HepG2 (cell line): ENCODE data around the gene PSMB9. TPM values are rescaled to one million over a fixed set of nuclear protein-coding genes. Genes with fewer than 3 reads are reported as not detected.
A peak's percentile ranks its signal among the peaks of the same experiment; 100 is the strongest.
"Not testable (repeated sequence)": the region's sequence is repeated elsewhere in the genome, so short reads cannot be mapped to it uniquely, and the experiment has no call there.

Experiments used
- ATAC-seq: fragments of 200-7000 bp; cut with Tn5 transposase; 3 replicates; pipeline ENCODE4 v1.9.1; 2020; ENCODE audit warnings: mild to moderate bottlenecking, moderate library complexity
- BruUV-seq: library from RNA; stranded (reverse); fragments of 400-500 nt; replicated peaks from 2 replicates; lab custom pipeline; 2021; lab: Mats Ljungman, UMichigan
- CTCF ChIA-PET: fragments of 300-600 bp; formaldehyde crosslinking; extraction: SDS; loops from one replicate; lab custom pipeline; 2021; ENCODE audit warnings: low total read pairs, inconsistent platforms, low intra/inter-chr PET ratio; lab: Yijun Ruan, JAX
- POLR2A ChIA-PET: fragments of 350-600 bp; sonication (Branson Sonifier 250); formaldehyde crosslinking; loops from one replicate; lab custom pipeline; 2020; ENCODE audit warnings: antibody characterized with exemption, inconsistent platforms; lab: Yijun Ruan, JAX
- DNase-seq: peaks from one replicate; pipeline ENCODE4 v3.0.0-alpha.2; 2015; ENCODE audit warnings: low spot score
- FAIRE-seq: peaks from 3 replicates; lab custom pipeline; 2011; peaks lifted over from hg19 to GRCh38; lab: Jason Lieb, UNC
- H2AFZ ChIP-seq: one replicate; pipeline ENCODE4 v1.6.1; 2011; ENCODE audit warnings: low read length, inconsistent platforms
- H3K27ac ChIP-seq: fragments of 300-600 bp; 3 replicates; pipeline ENCODE4 v1.8.0; 2011; ENCODE audit warnings: mixed run types, mild to moderate bottlenecking, mixed read lengths, low read length, inconsistent platforms; ENCODE audit not compliant: insufficient read depth; ENCODE audit errors: extremely low read length
- H3K27me3 ChIP-seq, 2 experiments: fragments of 200-600 bp in 1 of 2; 2 replicates in 1 of 2; 3 replicates in 1 of 2; pipeline versions ENCODE4 v1.6.0 to v1.8.0; 2011; ENCODE audit warnings: low read length in 2 of 2, mild to moderate bottlenecking in 2 of 2, moderate library complexity in 2 of 2, inconsistent platforms in 1 of 2; ENCODE audit not compliant: insufficient read depth in 2 of 2, control insufficient read depth in 1 of 2
- H3K36me3 ChIP-seq, 2 experiments: fragments of 200-600 bp in 1 of 2; replicated peaks in 1 of 2; 2 replicates in 1 of 2; 3 replicates in 1 of 2; pipeline versions ENCODE4 v1.5.1 to v1.8.0; 2011; ENCODE audit warnings: low read length in 2 of 2, inconsistent platforms in 1 of 2; ENCODE audit not compliant: insufficient read depth in 2 of 2, control insufficient read depth in 1 of 2
- H3K4me1 ChIP-seq: 2 replicates; pipeline ENCODE4 v1.5.1; 2012; ENCODE audit warnings: low read length, inconsistent platforms; ENCODE audit not compliant: insufficient read depth
- H3K4me2 ChIP-seq: 2 replicates; pipeline ENCODE4 v1.6.0; 2011; ENCODE audit warnings: low read depth, low read length, inconsistent platforms
- H3K4me3 ChIP-seq, 3 experiments: fragments of 200-600 bp in 1 of 3; sonication (generic), shearing (Covaris generic) in 1 of 3; replicated peaks in 1 of 3; 2 replicates each; pipeline ENCODE4 v1.5.1; 2011 to 2016; ENCODE audit warnings: low read length in 3 of 3, inconsistent platforms in 2 of 3, low read depth in 2 of 3, mild to moderate bottlenecking in 2 of 3, control low read depth in 1 of 3, mixed read lengths in 1 of 3; ENCODE audit not compliant: insufficient read depth in 1 of 3
- H3K79me2 ChIP-seq: one replicate; pipeline ENCODE4 v1.6.1; 2011; ENCODE audit warnings: low read length, inconsistent platforms; ENCODE audit not compliant: insufficient read depth
- H3K9ac ChIP-seq: 2 replicates; pipeline ENCODE4 v1.6.0; 2011; ENCODE audit warnings: mild to moderate bottlenecking, low read depth, low read length, inconsistent platforms; ENCODE audit not compliant: insufficient read depth
- H3K9me3 ChIP-seq: 2 replicates; pipeline ENCODE4 v1.5.1; 2012; ENCODE audit warnings: mild to moderate bottlenecking, low read length
- H4K20me1 ChIP-seq: 2 replicates; pipeline ENCODE4 v1.6.0; 2011; ENCODE audit warnings: inconsistent platforms, mild to moderate bottlenecking, low read length, moderate library complexity; ENCODE audit not compliant: insufficient read depth
- CC2D1A ChIP-seq: sonication (generic); formaldehyde crosslinking; IDR thresholded peaks from 2 replicates; pipeline ENCODE4 v1.8.1; 2023; ENCODE audit warnings: mild to moderate bottlenecking, missing genetic modification reagents
- CSRNP2 ChIP-seq: sonication (generic); formaldehyde crosslinking; conservative IDR thresholded peaks from 2 replicates; pipeline ENCODE4 v1.8.0; 2022; ENCODE audit warnings: low read depth, missing genetic modification reagents
- NCOA1 ChIP-seq: sonication (generic); formaldehyde crosslinking; IDR thresholded peaks from 2 replicates; pipeline ENCODE4 v1.9.0; 2021; ENCODE audit warnings: missing genetic modification reagents
- RFX5 ChIP-seq: IDR thresholded peaks from 2 replicates; pipeline ENCODE4 v1.6.1; 2011; ENCODE audit warnings: low read depth, low read length, improper control_type of control experiment
- ZNF251 ChIP-seq: sonication (generic); formaldehyde crosslinking; IDR thresholded peaks from 2 replicates; pipeline ENCODE4 v1.9.0; 2021; ENCODE audit warnings: mild to moderate bottlenecking, missing genetic modification reagents
- ZNF30 ChIP-seq: sonication (generic); formaldehyde crosslinking; IDR thresholded peaks from 2 replicates; pipeline ENCODE4 v1.5.0; 2020; ENCODE audit warnings: mild to moderate bottlenecking, missing genetic modification reagents
- ZNF512B ChIP-seq: sonication (generic); formaldehyde crosslinking; IDR thresholded peaks from 2 replicates; pipeline ENCODE4 v1.5.1; 2020; ENCODE audit warnings: missing genetic modification reagents, mild to moderate bottlenecking, borderline replicate concordance
- ZNF891 ChIP-seq: sonication (generic); formaldehyde crosslinking; IDR thresholded peaks from 2 replicates; pipeline ENCODE4 v1.5.0; 2020; ENCODE audit warnings: mild to moderate bottlenecking, missing genetic modification reagents
- in situ Hi-C: cut with HindIII; loops from 2 replicates; pipeline ENCODE4 v1.10.0; 2017; ENCODE audit warnings: low pct_unique_long_range_greater_than_20kb; ENCODE audit not compliant: extremely low pct_ligation_motif_present
- intact Hi-C: fragments of 100-400 bp; cut with micrococcal nuclease; formaldehyde crosslinking; loops from one replicate; pipeline ENCODE4 v1.10.0; 2022; ENCODE audit not compliant: unreplicated experiment
- polyA plus RNA-seq, 8 experiments: library from polyadenylated mRNA; depleted of rRNA in 3 of 8; stranded (reverse) in 7 of 8; unstranded in 1 of 8; fragments of >200 nt; fragmentation: Illumina TruSeq in 4 of 8; extraction: Trizol in 4 of 8; gene quantifications; 2 replicates each; pipeline versions ENCODE4 v1.2.1 to v1.2.3, GENCODE V29; 2011 to 2016; ENCODE audit warnings: low read depth in 4 of 8, missing spikeins in 1 of 8, mixed read lengths in 1 of 8; ENCODE audit not compliant: insufficient read depth in 1 of 8
- total RNA-seq, 5 experiments: library from RNA; depleted of rRNA; stranded (reverse); fragments of >200 nt; fragmentation: Illumina TruSeq; extraction: Trizol; gene quantifications; 2 replicates each; pipeline ENCODE4 v1.2.3, GENCODE V29; 2016; ENCODE audit warnings: low read depth in 1 of 5

Gene PSMB9
- total and polyA plus RNA-seq, 2 of the 13 experiments (the other 11 are each of a cell fraction or from before 2014, with no cell fraction given): 15.6 to 16.0 TPM

DNA sequence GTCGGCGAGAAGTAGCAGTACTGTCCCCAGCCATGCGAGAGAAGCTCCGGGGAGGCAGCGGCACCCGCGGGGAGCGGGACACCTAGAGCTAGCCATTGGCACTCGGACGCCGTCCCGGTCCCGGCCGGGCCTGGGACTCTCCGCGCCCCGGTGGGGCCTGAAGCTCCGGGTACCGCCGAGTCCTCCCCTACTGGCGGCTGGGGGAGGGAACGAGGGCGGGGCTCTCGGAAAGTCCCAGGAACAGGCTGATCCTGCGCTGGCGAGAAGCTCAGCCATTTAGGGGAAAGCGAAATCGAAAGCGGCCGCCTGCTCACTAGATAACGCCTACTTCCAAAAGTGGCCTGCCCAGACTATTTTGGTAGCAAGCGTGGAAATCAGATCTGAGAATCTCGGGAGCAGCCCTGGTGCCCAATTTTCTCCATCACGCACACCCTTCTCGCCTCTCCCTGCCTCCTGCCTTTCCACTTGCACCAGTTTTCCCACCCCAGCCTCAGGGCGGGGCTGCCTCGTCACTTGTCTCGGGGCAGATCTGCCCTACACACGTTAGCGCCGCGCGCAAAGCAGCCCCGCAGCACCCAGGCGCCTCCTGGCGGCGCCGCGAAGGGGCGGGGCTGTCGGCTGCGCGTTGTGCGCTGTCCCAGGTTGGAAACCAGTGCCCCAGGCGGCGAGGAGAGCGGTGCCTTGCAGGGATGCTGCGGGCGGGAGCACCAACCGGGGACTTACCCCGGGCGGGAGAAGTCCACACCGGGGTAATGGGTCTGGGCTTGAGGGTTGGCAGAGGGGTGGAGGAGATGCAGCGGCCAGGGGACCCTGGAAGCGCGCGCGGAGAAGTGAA lies at the start of gene PSMB9, which contains the start of gene TAP1 (continued):
- TF ChIP-seq ZNF251 (CRISPR knock-in tag) (no peak), ZNF30 (CRISPR knock-in tag) (no peak), CC2D1A (CRISPR knock-in tag) (peak; percentile 87; the same call in 1 of the 2 replicates), CSRNP2 (CRISPR knock-in tag) (no peak), ZNF891 (CRISPR knock-in tag) (no peak; the same call in 1 of the 2 replicates), NCOA1 (no peak), ZNF512B (CRISPR knock-in tag) (no peak), RFX5 (peak; percentile 99)

- H4K20me1 ChIP-seq, H3K4me2 ChIP-seq, H3K79me2 ChIP-seq, H3K27ac ChIP-seq, ATAC-seq, intact Hi-C loops, FAIRE-seq, H3K9me3 ChIP-seq, DNase-seq, H2AFZ ChIP-seq, H3K27me3 ChIP-seq, POLR2A ChIA-PET, in situ Hi-C loops, H3K36me3 ChIP-seq, BruUV-seq, H3K9ac ChIP-seq, H3K4me3 ChIP-seq, H3K4me1 ChIP-seq, CTCF ChIA-PET: not testable (repeated sequence)
Measured at GRCh38 chr6:32805404-32805803, 48.6 kb upstream of the PSMB9 start.
